SK-N-SH treated with all-trans-retinoic acid at 6 μM for 48 hours (cell line): ENCODE results near the gene NLRP7.

Source experiments
- ISL1 ChIP-seq: fragments of 250-450 bp; sonication (Bioruptor Pico); IDR thresholded peaks from 2 replicates; pipeline ENCODE4 v2.1.2; 2022; ENCODE audit warnings: mild to moderate bottlenecking, moderate library complexity
- ZFP30 ChIP-seq: fragments of 450-650 bp; formaldehyde crosslinking; IDR thresholded peaks from 2 replicates; pipeline ENCODE4 v1.5.0; 2022; ENCODE audit warnings: mild to moderate bottlenecking, moderate library complexity
- ZNF8 ChIP-seq: fragments of 450-650 bp; formaldehyde crosslinking; IDR thresholded peaks from 2 replicates; pipeline ENCODE4 v1.5.0; 2020; ENCODE audit warnings: mild to moderate bottlenecking, moderate library complexity
- TF ChIP-seq, protein P1 (sequence below): fragments of 250-450 bp; sonication (Bioruptor Pico); IDR thresholded peaks from 2 replicates; pipeline ENCODE4 v1.8.0; 2020; ENCODE audit warnings: mild to moderate bottlenecking, moderate library complexity, borderline replicate concordance
- TF ChIP-seq, protein P2 (sequence below): fragments of 250-450 bp; sonication (Bioruptor Pico); IDR thresholded peaks from 2 replicates; pipeline ENCODE4 v1.5.0; 2020; ENCODE audit warnings: mild to moderate bottlenecking, moderate library complexity

DNA sequence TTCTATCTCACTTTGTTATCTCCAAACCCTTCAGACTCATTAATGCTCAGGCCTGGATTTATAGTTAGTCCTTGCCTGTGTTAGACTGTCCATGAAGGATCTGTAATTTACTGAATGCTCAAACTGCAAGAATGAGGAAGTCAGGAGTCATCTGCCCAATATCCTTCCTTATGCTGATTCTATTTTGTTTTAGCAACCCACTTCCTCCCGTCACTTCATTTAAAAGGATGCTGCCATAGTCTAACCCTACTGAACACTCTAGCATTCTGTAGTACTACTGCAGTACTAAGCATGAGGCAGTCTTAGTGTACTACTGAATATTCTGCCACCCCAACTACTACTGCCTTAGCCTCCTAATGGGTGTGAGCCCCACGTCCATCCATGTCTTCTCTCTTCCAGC is 71.8 kb downstream of the NLRP7 start:
- TF ChIP-seq ZFP30 (CRISPR knock-in tag) (no peak), ZNF8 (CRISPR knock-in tag) (no peak), ISL1 (CRISPR knock-in tag) (no peak)
- TF ChIP-seq, protein P1, sequence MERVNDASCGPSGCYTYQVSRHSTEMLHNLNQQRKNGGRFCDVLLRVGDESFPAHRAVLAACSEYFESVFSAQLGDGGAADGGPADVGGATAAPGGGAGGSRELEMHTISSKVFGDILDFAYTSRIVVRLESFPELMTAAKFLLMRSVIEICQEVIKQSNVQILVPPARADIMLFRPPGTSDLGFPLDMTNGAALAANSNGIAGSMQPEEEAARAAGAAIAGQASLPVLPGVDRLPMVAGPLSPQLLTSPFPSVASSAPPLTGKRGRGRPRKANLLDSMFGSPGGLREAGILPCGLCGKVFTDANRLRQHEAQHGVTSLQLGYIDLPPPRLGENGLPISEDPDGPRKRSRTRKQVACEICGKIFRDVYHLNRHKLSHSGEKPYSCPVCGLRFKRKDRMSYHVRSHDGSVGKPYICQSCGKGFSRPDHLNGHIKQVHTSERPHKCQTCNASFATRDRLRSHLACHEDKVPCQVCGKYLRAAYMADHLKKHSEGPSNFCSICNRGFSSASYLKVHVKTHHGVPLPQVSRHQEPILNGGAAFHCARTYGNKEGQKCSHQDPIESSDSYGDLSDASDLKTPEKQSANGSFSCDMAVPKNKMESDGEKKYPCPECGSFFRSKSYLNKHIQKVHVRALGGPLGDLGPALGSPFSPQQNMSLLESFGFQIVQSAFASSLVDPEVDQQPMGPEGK (CRISPR knock-in tag): no peak
- TF ChIP-seq, protein P2, sequence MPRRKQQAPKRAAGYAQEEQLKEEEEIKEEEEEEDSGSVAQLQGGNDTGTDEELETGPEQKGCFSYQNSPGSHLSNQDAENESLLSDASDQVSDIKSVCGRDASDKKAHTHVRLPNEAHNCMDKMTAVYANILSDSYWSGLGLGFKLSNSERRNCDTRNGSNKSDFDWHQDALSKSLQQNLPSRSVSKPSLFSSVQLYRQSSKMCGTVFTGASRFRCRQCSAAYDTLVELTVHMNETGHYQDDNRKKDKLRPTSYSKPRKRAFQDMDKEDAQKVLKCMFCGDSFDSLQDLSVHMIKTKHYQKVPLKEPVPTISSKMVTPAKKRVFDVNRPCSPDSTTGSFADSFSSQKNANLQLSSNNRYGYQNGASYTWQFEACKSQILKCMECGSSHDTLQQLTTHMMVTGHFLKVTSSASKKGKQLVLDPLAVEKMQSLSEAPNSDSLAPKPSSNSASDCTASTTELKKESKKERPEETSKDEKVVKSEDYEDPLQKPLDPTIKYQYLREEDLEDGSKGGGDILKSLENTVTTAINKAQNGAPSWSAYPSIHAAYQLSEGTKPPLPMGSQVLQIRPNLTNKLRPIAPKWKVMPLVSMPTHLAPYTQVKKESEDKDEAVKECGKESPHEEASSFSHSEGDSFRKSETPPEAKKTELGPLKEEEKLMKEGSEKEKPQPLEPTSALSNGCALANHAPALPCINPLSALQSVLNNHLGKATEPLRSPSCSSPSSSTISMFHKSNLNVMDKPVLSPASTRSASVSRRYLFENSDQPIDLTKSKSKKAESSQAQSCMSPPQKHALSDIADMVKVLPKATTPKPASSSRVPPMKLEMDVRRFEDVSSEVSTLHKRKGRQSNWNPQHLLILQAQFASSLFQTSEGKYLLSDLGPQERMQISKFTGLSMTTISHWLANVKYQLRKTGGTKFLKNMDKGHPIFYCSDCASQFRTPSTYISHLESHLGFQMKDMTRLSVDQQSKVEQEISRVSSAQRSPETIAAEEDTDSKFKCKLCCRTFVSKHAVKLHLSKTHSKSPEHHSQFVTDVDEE (CRISPR knock-in tag): no peak
